Trophoblast cell (in vitro differentiated cells and primary cell): Measurements from ENCODE around the gene PI3.
"Not testable (repeated sequence)": the region's sequence is repeated elsewhere in the genome, so short reads cannot be mapped to it uniquely, and the experiment has no call there.

Experiments used
- DNase-seq, 2 donors: peaks; one replicate each; pipeline ENCODE4 v3.0.0-alpha.2; 2016
- H2AFZ ChIP-seq: 2 replicates; pipeline ENCODE4 v1.6.1; 2013; ENCODE audit warnings: low read length, moderate library complexity, mild to moderate bottlenecking; ENCODE audit not compliant: insufficient read depth, poor library complexity
- H2AK5ac ChIP-seq: 2 replicates; pipeline ENCODE4 v1.6.1; 2013; ENCODE audit warnings: mild to moderate bottlenecking, low read length
- H2BK120ac ChIP-seq: 2 replicates; pipeline ENCODE4 v1.6.1; 2013; ENCODE audit warnings: low read length, mild to moderate bottlenecking, moderate library complexity; ENCODE audit not compliant: insufficient read depth, poor library complexity
- H2BK12ac ChIP-seq: 2 replicates; pipeline ENCODE4 v1.6.1; 2013; ENCODE audit warnings: mild to moderate bottlenecking, low read length, moderate library complexity
- H2BK5ac ChIP-seq: 2 replicates; pipeline ENCODE4 v1.6.1; 2013; ENCODE audit warnings: low read length, low read depth, moderate library complexity, mild to moderate bottlenecking; ENCODE audit not compliant: poor library complexity
- H3K14ac ChIP-seq: 2 replicates; pipeline ENCODE4 v1.6.1; 2013; ENCODE audit warnings: mild to moderate bottlenecking, low read length
- H3K18ac ChIP-seq: 2 replicates; pipeline ENCODE4 v1.6.1; 2013; ENCODE audit warnings: mild to moderate bottlenecking, low read length
- H3K23ac ChIP-seq: 2 replicates; pipeline ENCODE4 v1.6.1; 2013; ENCODE audit warnings: low read length
- H3K27ac ChIP-seq: 2 replicates; pipeline ENCODE4 v1.5.1; 2013; ENCODE audit warnings: low read depth, mild to moderate bottlenecking, inconsistent platforms, low read length, moderate library complexity
- H3K27me3 ChIP-seq: 2 replicates; pipeline ENCODE4 v1.6.1; 2013; ENCODE audit warnings: inconsistent platforms, mild to moderate bottlenecking, low read length, moderate library complexity; ENCODE audit not compliant: insufficient read depth
- H3K36me3 ChIP-seq, 2 experiments: 1 replicate in 1 of 2; 2 replicates in 1 of 2; pipeline ENCODE4 v1.6.1; 2013; ENCODE audit warnings: low read length in 2 of 2, mild to moderate bottlenecking in 2 of 2, moderate library complexity in 1 of 2; ENCODE audit not compliant: insufficient read depth in 2 of 2, control insufficient read depth in 1 of 2
- H3K4ac ChIP-seq: 2 replicates; pipeline ENCODE4 v1.6.1; 2013; ENCODE audit warnings: low read depth, mild to moderate bottlenecking, low read length, moderate library complexity
- H3K4me1 ChIP-seq, 2 experiments: 1 replicate in 1 of 2; 2 replicates in 1 of 2; pipeline ENCODE4 v1.6.1; 2013; ENCODE audit warnings: low read length in 2 of 2, mild to moderate bottlenecking in 2 of 2, moderate library complexity in 1 of 2; ENCODE audit not compliant: insufficient read depth in 2 of 2, control insufficient read depth in 1 of 2
- H3K4me2 ChIP-seq: 2 replicates; pipeline ENCODE4 v1.6.1; 2013; ENCODE audit warnings: inconsistent platforms, mild to moderate bottlenecking, low read length, moderate library complexity
- H3K4me3 ChIP-seq: 2 replicates; pipeline ENCODE4 v1.5.1; 2013; ENCODE audit warnings: mild to moderate bottlenecking, low read depth, low read length, inconsistent platforms
- H3K79me1 ChIP-seq: one replicate; pipeline ENCODE4 v1.6.1; 2013; ENCODE audit warnings: low read length
- H3K79me2 ChIP-seq: 2 replicates; pipeline ENCODE4 v1.6.1; 2013; ENCODE audit warnings: low read length, mild to moderate bottlenecking; ENCODE audit not compliant: control insufficient read depth, insufficient read depth, poor library complexity
- H3K9ac ChIP-seq: 2 replicates; pipeline ENCODE4 v1.6.1; 2013; ENCODE audit warnings: mild to moderate bottlenecking, low read length
- H3K9me3 ChIP-seq: 2 replicates; pipeline ENCODE4 v1.6.1; 2013; ENCODE audit warnings: low read depth, mild to moderate bottlenecking, control low read depth, inconsistent platforms, low read length; ENCODE audit not compliant: insufficient read depth
- H4K12ac ChIP-seq: 2 replicates; pipeline ENCODE4 v1.6.1; 2013; ENCODE audit warnings: low read depth, mild to moderate bottlenecking, low read length, moderate library complexity
- H4K8ac ChIP-seq: 2 replicates; pipeline ENCODE4 v1.6.1; 2013; ENCODE audit warnings: low read depth, mild to moderate bottlenecking, low read length, moderate library complexity
- H4K91ac ChIP-seq: one replicate; pipeline ENCODE4 v1.6.1; 2013; ENCODE audit warnings: low read depth, mild to moderate bottlenecking, low read length, moderate library complexity
- WGBS: extraction: QIAGEN DNeasy Blood & Tissue Kit; methylation state at CpG from one replicate; pipeline ENCODE4 v1.1.7; 2013; ENCODE audit warnings: missing lambda C conversion rate; ENCODE audit not compliant: insufficient read length, insufficient coverage; ENCODE audit errors: extremely low coverage; 5-methylcytosine and 5-hydroxymethylcytosine counted together

Gene PI3

GRCh38 chr20:45153147-45153546 is 21.6 kb upstream of the PI3 start:
- Histone ChIP-seq H3K4ac (no peak overlapping the region), H4K91ac (no peak overlapping the region), H2AK5ac (no peak overlapping the region), H3K36me3 (no peaks in the 10 kb centered on the region), H3K4me1 (no peaks in the 10 kb centered on the region), H3K79me2 (no peaks in the 10 kb centered on the region), H3K23ac (no peak overlapping the region), H2BK120ac (no peak overlapping the region), H2BK5ac (no peak overlapping the region), H3K27ac (no peak overlapping the region), H3K9me3 (peaks cover 2% of the 10 kb centered on the region), H3K18ac (no peak overlapping the region), H2AFZ (no peak overlapping the region), H3K27me3 (no peaks in the 10 kb centered on the region), H4K12ac (no peak overlapping the region), H3K4me3 (no peak overlapping the region), H4K8ac (no peak overlapping the region), H3K79me1 (no peaks in the 10 kb centered on the region), H3K14ac (no peak overlapping the region), H2BK12ac (no peak overlapping the region), H3K9ac (no peak overlapping the region), H3K4me2 (no peak overlapping the region)
- no CpG with 5 or more reads among the region's 3 CpGs for WGBS
- DNase-seq, result no peak

GRCh38 chr20:45153752-45154151 is 20.9 kb upstream of the PI3 start:
- Histone ChIP-seq H2AK5ac (no peak overlapping the region), H3K27ac (no peak overlapping the region), H2BK12ac (no peak overlapping the region), H2AFZ (no peak overlapping the region), H3K23ac (no peak overlapping the region), H3K9me3 (peaks cover 2% of the 10 kb centered on the region), H3K27me3 (no peaks in the 10 kb centered on the region), H3K79me1 (no peaks in the 10 kb centered on the region), H3K36me3 (no peaks in the 10 kb centered on the region), H3K4me3 (no peak overlapping the region), H4K12ac (no peak overlapping the region), H4K8ac (no peak overlapping the region), H2BK5ac (no peak overlapping the region), H3K18ac (no peak overlapping the region), H4K91ac (no peak overlapping the region), H3K4me2 (no peak overlapping the region), H3K4ac (no peak overlapping the region), H3K14ac (no peak overlapping the region), H2BK120ac (no peak overlapping the region), H3K79me2 (no peaks in the 10 kb centered on the region), H3K9ac (no peak overlapping the region), H3K4me1 (no peaks in the 10 kb centered on the region)
- no peak for DNase-seq
- WGBS, result no CpG with 5 or more reads among the region's 1 CpG

- H2BK120ac ChIP-seq, result no peak overlapping the region
- no peak overlapping the region for H3K23ac ChIP-seq
- no CpG with 5 or more reads among the region's 3 CpGs for WGBS
- no peak overlapping the region for H3K4me2 ChIP-seq
- H3K4me1 ChIP-seq, result no peaks in the 10 kb centered on the region
- no peak overlapping the region for H4K12ac ChIP-seq
- no peak overlapping the region for H3K9ac ChIP-seq
- H3K79me1 ChIP-seq, result no peaks in the 10 kb centered on the region
- no peak overlapping the region for H4K8ac ChIP-seq
- H3K9me3 ChIP-seq, result peaks cover 2% of the 10 kb centered on the region
- no peak overlapping the region for H3K27ac ChIP-seq
- no peaks in the 10 kb centered on the region for H3K79me2 ChIP-seq
- H2BK12ac ChIP-seq, result no peak overlapping the region
- H3K4ac ChIP-seq, result no peak overlapping the region
- no peak overlapping the region for H3K14ac ChIP-seq
- H3K4me3 ChIP-seq, result no peak overlapping the region
- H2AK5ac ChIP-seq, result no peak overlapping the region
- no peaks in the 10 kb centered on the region for H3K27me3 ChIP-seq
- no peak overlapping the region for H3K18ac ChIP-seq
- no peak overlapping the region for H4K91ac ChIP-seq
- DNase-seq, result no peak
- H2AFZ ChIP-seq, result no peak overlapping the region
- no peaks in the 10 kb centered on the region for H3K36me3 ChIP-seq
- no peak overlapping the region for H2BK5ac ChIP-seq
Observed at GRCh38 chr20:45154183-45154582, 20.5 kb upstream of the PI3 start.

GRCh38 chr20:45154794-45155193 is 19.9 kb upstream of the PI3 start:
- not testable (repeated sequence) for H3K4me2 ChIP-seq, H2BK120ac ChIP-seq, H4K12ac ChIP-seq, H2BK5ac ChIP-seq, H3K9ac ChIP-seq, H3K79me2 ChIP-seq, H3K27ac ChIP-seq, H3K36me3 ChIP-seq, H2AK5ac ChIP-seq, H3K4me3 ChIP-seq, H4K8ac ChIP-seq, H3K79me1 ChIP-seq, H3K27me3 ChIP-seq, H3K18ac ChIP-seq, H3K4ac ChIP-seq, H3K4me1 ChIP-seq, H2BK12ac ChIP-seq, DNase-seq, H3K14ac ChIP-seq, H3K23ac ChIP-seq, H4K91ac ChIP-seq, H3K9me3 ChIP-seq, H2AFZ ChIP-seq
- no CpG with 5 or more reads among the region's 1 CpG for WGBS
